T-helper 2 cell treated with Interferon-gamma antibody and Interleukin-4, amounts not matched to agents 100 ng/mL and 5 ng/mL, for 36 hours (primary cell): ENCODE results near the gene AMDHD2. TPM values are rescaled to one million over a fixed set of nuclear protein-coding genes. Genes with fewer than 3 reads are reported as not detected.
"Not testable (repeated sequence)": the region's sequence is repeated elsewhere in the genome, so short reads cannot be mapped to it uniquely, and the experiment has no call there.

ENCODE experiments used
- intact Hi-C: fragments of 100-400 bp; cut with micrococcal nuclease; formaldehyde crosslinking; loops from one replicate; pipeline ENCODE4 v1.15.1; 2023
- total RNA-seq: library from RNA; stranded (reverse); gene quantifications from 2 replicates; pipeline ENCODE4 v1.2.3, GENCODE V29; 2022

Gene AMDHD2
- total RNA-seq, 1 donor from 2014 or later, result 44.8 TPM

DNA sequence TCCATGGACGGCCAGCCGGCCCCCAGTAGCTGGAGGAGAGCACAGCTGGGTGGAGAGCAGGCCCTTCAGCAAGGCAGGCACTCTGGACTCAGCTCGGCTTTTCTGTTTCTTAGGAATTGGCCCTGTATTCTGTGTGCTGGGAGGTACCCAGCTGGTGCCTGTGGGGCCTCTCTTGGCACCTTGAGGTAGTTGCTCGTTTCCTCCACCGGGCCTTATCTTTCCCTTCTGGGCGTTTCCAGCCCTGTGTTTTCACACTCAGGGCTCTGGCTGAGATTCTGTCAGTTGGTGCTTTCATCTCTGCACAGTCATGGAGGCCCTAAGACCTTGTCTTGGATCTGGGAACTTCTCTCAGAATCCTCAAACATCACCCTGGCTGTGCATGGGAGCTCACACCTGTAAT lies 47.3 kb downstream of the AMDHD2 start:
- intact Hi-C loops, result not testable (repeated sequence)

DNA sequence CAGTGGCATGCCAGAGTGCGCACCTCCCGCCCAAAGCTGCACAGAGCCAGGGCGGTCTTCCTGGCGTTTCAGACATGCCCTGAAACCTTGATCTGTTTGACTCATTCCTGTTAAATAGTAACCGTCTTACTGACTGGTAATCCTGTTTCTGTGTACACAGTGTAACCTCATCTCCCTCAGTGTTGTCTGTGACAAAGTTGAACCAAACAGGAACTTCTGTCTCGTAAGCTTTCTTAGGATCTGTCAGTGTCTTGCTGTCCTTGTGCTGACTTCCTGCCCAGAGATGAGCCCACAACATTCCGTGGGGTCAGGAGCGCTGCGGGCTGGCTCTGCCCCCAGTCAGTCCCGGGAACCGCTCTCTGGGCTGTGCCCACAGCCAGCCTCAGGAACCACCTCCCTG lies 48.4 kb downstream of the AMDHD2 start:
- intact Hi-C loops, result not testable (repeated sequence)

GRCh38 chr16:2572704-2573103 lies 52.5 kb downstream of the AMDHD2 start:
- intact Hi-C loops, result not testable (repeated sequence)

DNA sequence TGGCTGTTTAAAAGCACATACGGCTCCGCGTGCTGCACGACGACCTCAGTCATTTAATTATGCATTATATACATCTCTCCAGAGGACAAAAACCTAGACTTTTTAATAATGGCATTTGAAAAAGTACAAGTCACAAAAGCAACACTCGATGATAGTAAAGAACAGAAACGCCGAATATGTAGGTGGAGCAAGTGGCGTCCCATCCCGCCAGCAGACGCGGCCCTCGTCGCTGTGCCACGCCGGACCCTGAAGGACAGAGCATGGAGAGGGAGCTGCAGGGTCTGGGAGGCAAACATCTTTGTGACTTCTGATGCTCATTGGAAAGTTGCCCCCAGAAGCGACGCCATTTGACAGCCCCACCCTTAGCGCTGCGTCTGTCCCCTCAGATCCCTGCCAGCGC lies 55.7 kb downstream of the AMDHD2 start:
- intact Hi-C loops, result not testable (repeated sequence)

- intact Hi-C loops, result not testable (repeated sequence)
Observed at GRCh38 chr16:2577044-2577443, 56.9 kb downstream of the AMDHD2 start.

DNA sequence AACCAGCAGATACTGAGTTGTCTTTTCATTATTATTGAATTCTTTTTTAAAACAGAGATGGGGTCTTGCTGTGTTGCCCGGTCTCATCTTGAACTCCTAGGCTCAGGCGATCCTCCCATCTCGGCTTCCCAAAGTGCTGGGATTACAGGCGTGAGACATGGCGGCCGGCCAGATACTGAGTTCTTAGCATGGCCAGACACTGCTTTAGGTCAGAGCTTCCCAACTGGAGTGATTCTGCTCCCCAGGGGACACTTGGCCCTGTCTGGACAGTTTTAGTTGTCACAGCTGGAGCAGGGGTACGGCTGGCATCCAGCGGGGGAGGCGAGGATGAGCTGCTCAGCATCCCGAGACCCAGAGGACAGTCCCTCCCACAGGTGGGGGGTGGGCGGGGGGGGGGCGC lies 58.7 kb downstream of the AMDHD2 start:
- intact Hi-C loops, result not testable (repeated sequence)

DNA sequence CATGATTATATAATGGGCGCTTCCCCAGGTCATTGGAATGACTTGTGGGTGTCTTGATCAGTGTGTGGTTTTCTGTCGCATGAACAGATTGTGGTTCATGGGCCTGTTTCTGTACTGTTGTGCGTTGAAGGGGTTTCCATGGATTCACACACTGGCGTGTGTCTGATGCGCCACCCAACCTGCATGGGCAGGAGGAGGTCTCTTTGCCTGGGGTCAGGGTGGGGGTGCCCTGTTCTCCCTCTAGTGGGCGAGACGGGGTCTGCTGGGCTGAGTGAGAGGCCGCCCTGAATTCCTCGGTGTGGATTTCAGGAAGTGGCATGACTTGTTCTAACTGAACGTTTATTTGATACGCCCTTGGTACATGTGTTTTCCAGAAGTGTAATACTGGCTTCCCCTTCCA lies 60.0 kb downstream of the AMDHD2 start:
- intact Hi-C loops, result not testable (repeated sequence)

DNA sequence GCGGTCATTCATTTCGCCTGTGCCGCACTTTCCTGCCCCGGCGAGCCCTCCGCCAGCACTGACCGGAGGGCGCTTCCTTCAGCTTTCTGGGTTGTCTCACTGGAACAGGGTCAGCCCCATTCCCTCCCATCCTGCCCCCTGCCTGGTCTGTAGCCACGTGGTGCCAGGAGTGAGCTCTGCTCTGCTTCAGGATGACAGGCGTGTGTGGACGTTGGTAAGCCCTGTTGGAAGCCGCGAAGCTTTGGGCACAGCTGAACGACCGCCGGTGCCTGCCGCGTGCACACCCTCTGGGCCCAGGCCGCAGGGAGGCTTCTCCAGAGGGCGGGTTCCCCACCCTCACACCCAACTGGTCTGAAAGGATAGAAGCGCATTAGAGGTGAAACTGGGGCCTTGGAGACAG lies 60.6 kb downstream of the AMDHD2 start:
- intact Hi-C loops, result not testable (repeated sequence)

Other genes with a start within 250 kb of the AMDHD2 start
- gene ABCA3, start 179.6 kb upstream of the AMDHD2 start, total RNA-seq, result 6.6 and 7.0 TPM in 2 replicates
- 63.2 and 64.7 TPM in 2 replicates for gene CCNF, start 90.9 kb upstream of the AMDHD2 start, total RNA-seq
- 21.6 and 26.6 TPM in 2 replicates for gene TEDC2, start 60.3 kb upstream of the AMDHD2 start, total RNA-seq
- gene NTN3, start 49.1 kb upstream of the AMDHD2 start, total RNA-seq, result not detected in 2 replicates
- 11.3 and 11.5 TPM in 2 replicates for gene TBC1D24, start 45.2 kb upstream of the AMDHD2 start, total RNA-seq
- gene ATP6V0C, start 6.4 kb upstream of the AMDHD2 start, total RNA-seq, result 94.4 and 99.5 TPM in 2 replicates
- gene CEMP1, start 11.0 kb downstream of the AMDHD2 start, total RNA-seq, result not detected in 2 replicates
- gene PDPK1, start 17.6 kb downstream of the AMDHD2 start, total RNA-seq, result 46.5 and 47.1 TPM in 2 replicates
- 33.9 and 37.2 TPM in 2 replicates for gene KCTD5, start 162.2 kb downstream of the AMDHD2 start, total RNA-seq
- 1.0 and 1.2 TPM in 2 replicates for gene PRSS27, start 199.9 kb downstream of the AMDHD2 start, total RNA-seq
- gene SRRM2, start 232.3 kb downstream of the AMDHD2 start, total RNA-seq, result 559 and 595 TPM in 2 replicates